Measurements from ENCODE around the gene RTP3. TPM values are rescaled to one million over a fixed set of nuclear protein-coding genes. Genes with fewer than 3 reads are reported as not detected.

RTP3 gene
- total RNA-seq, 4 donors from 2014 or later, result not detected

DNA sequence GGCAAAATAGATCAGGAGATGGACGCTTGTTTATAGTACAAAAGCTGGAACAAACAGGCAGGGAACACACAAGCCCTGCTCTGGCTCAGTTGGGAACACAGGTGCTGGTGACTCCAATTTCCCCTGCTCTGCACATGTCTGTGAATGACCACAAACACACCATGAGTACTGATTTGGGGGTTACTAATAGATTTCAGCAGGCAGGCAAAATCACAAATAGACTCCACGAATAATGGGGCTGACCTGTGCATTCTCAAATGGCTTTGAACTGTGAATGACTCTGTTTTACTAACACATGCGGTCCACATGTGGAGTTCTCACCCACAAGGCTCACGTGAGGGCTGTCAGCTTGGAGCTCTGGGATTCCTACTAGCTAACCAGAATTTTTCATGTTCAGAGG, 3.9 kb downstream of the RTP3 start:
- Histone ChIP-seq H3K36me3 (no peaks in the 10 kb centered on the region), H3K27me3 (no peaks in the 10 kb centered on the region), H3K4me1 (peaks cover 29 to 38% of the 10 kb centered on the region in 2 donors), H3K4me3 (no peak overlapping the region), H3K27ac (peak overlapping the region in 3 of 4 donors; percentile 64 to 77 (median 71)), H3K9me3 (no peaks in the 10 kb centered on the region)
- TF ChIP-seq, protein P1, sequence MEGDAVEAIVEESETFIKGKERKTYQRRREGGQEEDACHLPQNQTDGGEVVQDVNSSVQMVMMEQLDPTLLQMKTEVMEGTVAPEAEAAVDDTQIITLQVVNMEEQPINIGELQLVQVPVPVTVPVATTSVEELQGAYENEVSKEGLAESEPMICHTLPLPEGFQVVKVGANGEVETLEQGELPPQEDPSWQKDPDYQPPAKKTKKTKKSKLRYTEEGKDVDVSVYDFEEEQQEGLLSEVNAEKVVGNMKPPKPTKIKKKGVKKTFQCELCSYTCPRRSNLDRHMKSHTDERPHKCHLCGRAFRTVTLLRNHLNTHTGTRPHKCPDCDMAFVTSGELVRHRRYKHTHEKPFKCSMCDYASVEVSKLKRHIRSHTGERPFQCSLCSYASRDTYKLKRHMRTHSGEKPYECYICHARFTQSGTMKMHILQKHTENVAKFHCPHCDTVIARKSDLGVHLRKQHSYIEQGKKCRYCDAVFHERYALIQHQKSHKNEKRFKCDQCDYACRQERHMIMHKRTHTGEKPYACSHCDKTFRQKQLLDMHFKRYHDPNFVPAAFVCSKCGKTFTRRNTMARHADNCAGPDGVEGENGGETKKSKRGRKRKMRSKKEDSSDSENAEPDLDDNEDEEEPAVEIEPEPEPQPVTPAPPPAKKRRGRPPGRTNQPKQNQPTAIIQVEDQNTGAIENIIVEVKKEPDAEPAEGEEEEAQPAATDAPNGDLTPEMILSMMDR (IDR thresholded peaks at IDR 0.05 in 4 of 5, conservative IDR thresholded peaks at IDR 0.05 in 1 of 5), result no peak
- no peak for TF ChIP-seq POLR2A (IDR thresholded peaks at IDR 0.05)
- in situ Hi-C loops (cut with MboI; ENCODE audit: low sequenced_read_pairs in 4 of 4) (no loop called here), intact Hi-C loops (cut with DNase I; ENCODE audit: low total_unique reads) (no loop called here)
- peak in 1 of 2 donors; percentile 68 for ATAC-seq
- DNase-seq, result peak in 1 of 2 donors; percentile 49

DNA sequence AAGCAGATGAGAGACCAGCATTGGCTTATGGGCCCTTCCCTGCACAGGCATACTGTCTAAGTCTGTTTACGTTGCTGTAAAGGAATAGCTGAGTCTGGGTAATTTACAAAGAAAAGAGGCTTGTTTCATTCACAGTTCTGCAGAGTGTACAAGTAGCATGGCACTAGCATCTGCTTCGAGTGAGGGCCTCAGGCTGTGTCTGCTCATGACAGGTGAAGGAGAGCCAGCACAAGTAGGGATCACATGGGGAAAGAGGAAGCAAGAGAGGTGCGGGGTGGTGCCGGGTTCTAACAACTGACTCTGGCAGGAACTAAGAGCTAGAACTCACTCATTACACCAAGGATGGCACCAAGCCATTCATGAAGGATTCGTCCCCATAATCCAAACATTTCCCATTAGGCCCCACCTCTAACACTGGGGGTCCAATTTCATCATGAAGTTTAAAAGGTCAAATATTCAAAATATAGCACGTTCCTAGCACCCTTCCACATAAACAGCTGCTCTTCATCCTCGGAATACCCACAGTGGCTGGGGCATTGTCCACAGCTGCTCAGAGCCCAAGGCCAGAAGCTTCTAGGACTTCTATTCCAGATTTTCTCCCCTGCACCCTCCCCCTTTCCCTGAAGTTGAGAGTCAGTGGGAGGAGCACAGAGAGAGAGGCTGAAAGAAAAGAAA, 5.6 kb downstream of the RTP3 start:
- H3K27ac ChIP-seq, result peak overlapping the region; percentile 37 to 77 (median 68)
- intact Hi-C loops (cut with DNase I; ENCODE audit: low total_unique reads) (no loop called here), in situ Hi-C loops (cut with MboI; ENCODE audit: low sequenced_read_pairs in 4 of 4) (no loop called here)
- DNase-seq (no peak), ATAC-seq (peak in 1 of 2 donors; percentile 30)
- no peaks in the 10 kb centered on the region for H3K27me3 ChIP-seq
- no peaks in the 10 kb centered on the region for H3K36me3 ChIP-seq
- H3K4me3 ChIP-seq, result no peak overlapping the region
- TF ChIP-seq, protein P1 (IDR thresholded peaks at IDR 0.05 in 4 of 5, conservative IDR thresholded peaks at IDR 0.05 in 1 of 5), result no peak
- TF ChIP-seq POLR2A (IDR thresholded peaks at IDR 0.05), result no peak
- peaks cover 29 to 38% of the 10 kb centered on the region in 2 donors for H3K4me1 ChIP-seq
- no peaks in the 10 kb centered on the region for H3K9me3 ChIP-seq

DNA sequence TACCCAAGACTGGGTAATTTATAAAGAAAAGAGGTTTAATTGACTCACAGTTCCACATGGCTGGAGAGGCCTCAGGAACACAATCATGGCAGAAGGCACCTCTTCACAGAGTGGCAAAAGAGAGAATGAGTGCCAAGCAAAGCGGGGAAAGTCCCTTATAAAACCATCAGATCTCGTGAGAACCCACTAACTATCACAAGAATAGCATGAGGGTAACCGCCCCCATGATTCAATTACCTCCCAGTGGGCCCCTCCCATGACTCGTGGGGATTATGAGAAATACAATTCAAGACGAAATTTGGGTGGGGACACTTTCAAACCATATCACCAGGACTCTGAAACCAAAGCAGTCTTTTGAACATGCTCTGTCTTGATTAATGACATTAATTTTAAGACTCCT, 7.0 kb downstream of the RTP3 start:
- no peak overlapping the region for H3K4me3 ChIP-seq
- ATAC-seq (no peak), DNase-seq (no peak)
- no peaks in the 10 kb centered on the region for H3K27me3 ChIP-seq
- TF ChIP-seq, protein P1 (IDR thresholded peaks at IDR 0.05 in 4 of 5, conservative IDR thresholded peaks at IDR 0.05 in 1 of 5), result no peak
- intact Hi-C loops (cut with DNase I; ENCODE audit: low total_unique reads) (no loop called here), in situ Hi-C loops (cut with MboI; ENCODE audit: low sequenced_read_pairs in 4 of 4) (no loop called here)
- H3K9me3 ChIP-seq, result no peaks in the 10 kb centered on the region
- H3K36me3 ChIP-seq, result no peaks in the 10 kb centered on the region
- peak overlapping the region in 1 of 4 donors; percentile 64 for H3K27ac ChIP-seq
- H3K4me1 ChIP-seq, result peaks cover 26 to 29% of the 10 kb centered on the region in 2 donors

DNA sequence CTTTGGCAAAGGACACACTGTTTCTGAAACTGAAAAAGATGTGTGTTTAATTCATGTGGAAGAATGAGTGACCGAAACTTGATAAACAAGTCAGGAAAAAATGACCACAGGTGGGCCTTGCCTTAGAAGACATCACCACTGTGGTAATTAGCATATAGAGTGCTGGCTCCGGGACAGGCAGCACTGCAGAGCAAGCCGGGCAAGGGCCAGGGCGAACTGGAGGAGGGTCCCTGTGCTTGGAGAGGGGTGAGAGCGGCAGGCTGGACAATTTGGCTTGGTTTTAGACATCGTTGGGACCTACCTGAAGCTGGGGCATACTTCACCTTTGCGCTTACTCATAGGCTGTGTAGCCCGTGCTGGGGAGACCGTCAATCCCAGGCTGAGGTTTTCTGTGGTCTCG, 8.2 kb downstream of the RTP3 start:
- H3K4me1 ChIP-seq, result peaks cover 24 to 26% of the 10 kb centered on the region in 2 donors
- in situ Hi-C loops (cut with MboI; ENCODE audit: low sequenced_read_pairs in 4 of 4) (no loop called here), intact Hi-C loops (cut with DNase I; ENCODE audit: low total_unique reads) (no loop called here)
- TF ChIP-seq, protein P1 (IDR thresholded peaks at IDR 0.05 in 4 of 5, conservative IDR thresholded peaks at IDR 0.05 in 1 of 5), result no peak
- no peak for TF ChIP-seq POLR2A (IDR thresholded peaks at IDR 0.05)
- H3K27me3 ChIP-seq, result no peaks in the 10 kb centered on the region
- H3K36me3 ChIP-seq, result no peaks in the 10 kb centered on the region
- H3K9me3 ChIP-seq, result no peaks in the 10 kb centered on the region
- H3K4me3 ChIP-seq, result no peak overlapping the region
- ATAC-seq, result no peak
- peak overlapping the region in 3 of 4 donors; percentile 10 to 13 (median 13) for H3K27ac ChIP-seq
- DNase-seq, result no peak

All from gastrocnemius medialis (tissue), 4 donors.